ENCODE results near the gene FBP2. TPM values are rescaled to one million over a fixed set of nuclear protein-coding genes. Genes with fewer than 3 reads are reported as not detected.

The FBP2 gene
- total and polyA plus RNA-seq, 2 donors (not counting 1 experiment from before 2014, with no cell fraction given) = not detected

DNA sequence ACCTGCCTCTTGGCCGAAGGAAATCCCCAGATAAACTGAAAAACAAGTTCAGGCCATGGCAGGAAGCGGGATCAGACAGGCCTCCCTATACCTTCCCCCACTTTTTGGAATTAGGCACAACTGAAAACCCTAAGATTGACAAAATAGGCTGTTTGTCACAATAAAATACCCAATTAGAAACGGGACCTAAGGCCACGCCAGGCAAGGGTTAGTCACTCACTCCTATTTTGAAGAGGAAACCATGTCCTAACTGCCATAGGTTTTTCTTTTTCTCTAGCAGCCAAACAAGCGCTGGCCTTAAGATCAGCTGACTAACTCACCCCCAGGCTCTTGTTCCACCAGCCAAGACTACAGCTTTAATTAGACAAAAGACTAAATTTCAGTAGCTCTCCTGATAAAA, 11.9 kb downstream of the FBP2 start:
- POLR2A ChIA-PET = no interaction called here
- H3K4me3 ChIP-seq (ENCODE audit: control extremely low read depth in 1 of 5, extremely low read depth in 1 of 5, insufficient read depth in 1 of 5, low read depth in 2 of 5, low read length in 4 of 5) = no peak overlapping the region
- H3K4me1 Mint-ChIP-seq = peaks cover 4% of the 10 kb centered on the region
- peaks cover 0 to 2% of the 10 kb centered on the region in 2 donors for H3K4me1 ChIP-seq (ENCODE audit: control insufficient read depth in 2 of 2, insufficient read depth in 2 of 2, low read length in 2 of 2)
- no peak for DNase-seq
- H4K20me1 ChIP-seq (ENCODE audit: control insufficient read depth, insufficient read depth, low read length, poor library complexity, severe bottlenecking) = no peaks in the 10 kb centered on the region
- H3K4me3 Mint-ChIP-seq = no peak overlapping the region
- CTCF ChIA-PET = interaction anchor here (0.9 kb wide), 1 partner anchor 15 kb away, joined by 3 read pairs; no protein-coding TSS in a partner anchor
- no peaks in the 10 kb centered on the region for H3K9me3 ChIP-seq (ENCODE audit: control extremely low read depth in 1 of 3, control insufficient read depth in 2 of 3, insufficient read depth in 1 of 3, low read length in 2 of 3)
- no peaks in the 10 kb centered on the region for H3K9me3 Mint-ChIP-seq (ENCODE audit: insufficient read depth)
- H3K36me3 ChIP-seq (replicated peaks in 1 of 2; ENCODE audit: control extremely low read depth in 1 of 2, control insufficient read depth in 1 of 2, extremely low read depth in 1 of 2, insufficient read depth in 2 of 2, low read length in 1 of 2) = no peaks in the 10 kb centered on the region
- H3K27me3 ChIP-seq (replicated peaks in 1 of 4; ENCODE audit: control extremely low read depth in 1 of 4, control insufficient read depth in 3 of 4, insufficient read depth in 4 of 4, low read length in 3 of 4) = no peaks in the 10 kb centered on the region
- H3K27me3 Mint-ChIP-seq = peaks cover 9% of the 10 kb centered on the region
- H3K27ac ChIP-seq (ENCODE audit: low read length in 2 of 2) = no peak overlapping the region
- H3K4me2 ChIP-seq (replicated peaks; ENCODE audit: low read depth, low read length, poor library complexity, severe bottlenecking) = no peak overlapping the region
- H3K27ac Mint-ChIP-seq = no peak overlapping the region
- no peaks in the 10 kb centered on the region for H3K79me2 ChIP-seq (ENCODE audit: control insufficient read depth, insufficient read depth, low read length)
- intact Hi-C loops (cut with micrococcal nuclease) = no loop called here
- H2AFZ ChIP-seq (ENCODE audit: insufficient read depth, low read depth, low read length, poor library complexity, severe bottlenecking) = no peak overlapping the region
- no peak overlapping the region for H3K9ac ChIP-seq (ENCODE audit: low read length)
- no peak for TF ChIP-seq CTCF (IDR thresholded peaks at IDR 0.05)
- no peak for TF ChIP-seq EZH2 (IDR thresholded peaks at IDR 0.05; ENCODE audit: borderline replicate concordance, insufficient read depth, low read depth, low read length, poor library complexity, severe bottlenecking)
- ATAC-seq (ENCODE audit: low read depth) = no peak
- 90% methylated on average over 5 of the region's 5 CpGs for WGBS (ENCODE audit: insufficient coverage)

DNA sequence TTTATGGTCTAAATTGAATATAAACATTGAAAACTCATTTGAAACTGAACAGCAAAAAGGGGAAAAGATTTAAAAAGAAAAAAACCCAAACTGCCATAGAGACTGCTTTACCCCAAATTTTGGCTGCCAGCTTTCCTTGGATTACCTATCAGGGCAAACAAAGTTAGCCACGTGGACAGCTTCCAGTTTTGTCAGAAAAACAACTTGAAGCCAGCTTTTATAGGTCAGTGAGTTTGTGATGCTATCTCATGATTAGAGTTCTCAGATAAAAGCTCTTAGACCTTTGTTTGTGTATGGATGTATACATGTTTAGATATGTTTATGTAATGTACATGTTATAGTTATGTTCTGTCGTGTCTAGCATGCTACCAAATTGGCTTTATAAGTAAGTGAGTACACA, 16.1 kb downstream of the FBP2 start:
- Histone ChIP-seq H3K36me3 (replicated peaks in 1 of 2; ENCODE audit: control extremely low read depth in 1 of 2, control insufficient read depth in 1 of 2, extremely low read depth in 1 of 2, insufficient read depth in 2 of 2, low read length in 1 of 2) (no peaks in the 10 kb centered on the region), H3K9me3 (ENCODE audit: control extremely low read depth in 1 of 3, control insufficient read depth in 2 of 3, insufficient read depth in 1 of 3, low read length in 2 of 3) (no peaks in the 10 kb centered on the region), H3K27me3 (replicated peaks in 1 of 4; ENCODE audit: control extremely low read depth in 1 of 4, control insufficient read depth in 3 of 4, insufficient read depth in 4 of 4, low read length in 3 of 4) (peaks cover 0 to 4% (median 0%) of the 10 kb centered on the region in 4 experiments), H3K4me2 (replicated peaks; ENCODE audit: low read depth, low read length, poor library complexity, severe bottlenecking) (no peak overlapping the region), H3K27ac (ENCODE audit: low read length in 2 of 2) (no peak overlapping the region), H3K9ac (ENCODE audit: low read length) (no peak overlapping the region), H3K4me1 (ENCODE audit: control insufficient read depth in 2 of 2, insufficient read depth in 2 of 2, low read length in 2 of 2) (no peaks in the 10 kb centered on the region), H3K4me3 (ENCODE audit: control extremely low read depth in 1 of 5, extremely low read depth in 1 of 5, insufficient read depth in 1 of 5, low read depth in 2 of 5, low read length in 4 of 5) (no peak overlapping the region), H2AFZ (ENCODE audit: insufficient read depth, low read depth, low read length, poor library complexity, severe bottlenecking) (no peak overlapping the region), H4K20me1 (ENCODE audit: control insufficient read depth, insufficient read depth, low read length, poor library complexity, severe bottlenecking) (no peaks in the 10 kb centered on the region), H3K79me2 (ENCODE audit: control insufficient read depth, insufficient read depth, low read length) (no peaks in the 10 kb centered on the region)
- H3K27ac Mint-ChIP-seq = no peak overlapping the region
- H3K4me1 Mint-ChIP-seq = no peaks in the 10 kb centered on the region
- intact Hi-C loops (cut with micrococcal nuclease) = no loop called here
- ChIA-PET POLR2A (no interaction called here), CTCF (no interaction called here)
- 40% methylated on average over 1 of the region's 2 CpGs for WGBS (ENCODE audit: insufficient coverage)
- peaks cover 17% of the 10 kb centered on the region for H3K27me3 Mint-ChIP-seq
- ATAC-seq (ENCODE audit: low read depth) (no peak), DNase-seq (no peak)
- H3K9me3 Mint-ChIP-seq (ENCODE audit: insufficient read depth) = no peaks in the 10 kb centered on the region
- TF ChIP-seq EZH2 (IDR thresholded peaks at IDR 0.05; ENCODE audit: borderline replicate concordance, insufficient read depth, low read depth, low read length, poor library complexity, severe bottlenecking) = no peak
- TF ChIP-seq CTCF (IDR thresholded peaks at IDR 0.05) = no peak
- H3K4me3 Mint-ChIP-seq = no peak overlapping the region

All from B cell (primary cell).